Transverse colon (tissue), 3 donors: ENCODE data around the gene CLDN5.

Source experiments
- CTCF ChIP-seq, 5 experiments: fragments of 200-600 bp in 3 of 5; fragments of 450-650 bp in 2 of 5; sonication (generic) in 3 of 5; IDR thresholded peaks; 1 replicate in 2 of 5; 2 replicates in 3 of 5; pipeline ENCODE4 v1.5.1; 2016 to 2017; ENCODE audit warnings: antibody characterized with exemption in 5 of 5, inconsistent platforms in 3 of 5, mild to moderate bottlenecking in 2 of 5, moderate library complexity in 1 of 5
- POLR2A ChIP-seq: fragments of 450-650 bp; IDR thresholded peaks from one replicate; pipeline ENCODE4 v1.6.1; 2016; ENCODE audit warnings: antibody characterized with exemption, mild to moderate bottlenecking, moderate library complexity

GRCh38 chr22:19499880-19500242, 24.3 kb downstream of the CLDN5 start:
- TF ChIP-seq POLR2A (no peak), CTCF (IDR thresholded peaks at IDR 0.05) (no peak)
